ENCODE results near the gene CLASRP.

DNA sequence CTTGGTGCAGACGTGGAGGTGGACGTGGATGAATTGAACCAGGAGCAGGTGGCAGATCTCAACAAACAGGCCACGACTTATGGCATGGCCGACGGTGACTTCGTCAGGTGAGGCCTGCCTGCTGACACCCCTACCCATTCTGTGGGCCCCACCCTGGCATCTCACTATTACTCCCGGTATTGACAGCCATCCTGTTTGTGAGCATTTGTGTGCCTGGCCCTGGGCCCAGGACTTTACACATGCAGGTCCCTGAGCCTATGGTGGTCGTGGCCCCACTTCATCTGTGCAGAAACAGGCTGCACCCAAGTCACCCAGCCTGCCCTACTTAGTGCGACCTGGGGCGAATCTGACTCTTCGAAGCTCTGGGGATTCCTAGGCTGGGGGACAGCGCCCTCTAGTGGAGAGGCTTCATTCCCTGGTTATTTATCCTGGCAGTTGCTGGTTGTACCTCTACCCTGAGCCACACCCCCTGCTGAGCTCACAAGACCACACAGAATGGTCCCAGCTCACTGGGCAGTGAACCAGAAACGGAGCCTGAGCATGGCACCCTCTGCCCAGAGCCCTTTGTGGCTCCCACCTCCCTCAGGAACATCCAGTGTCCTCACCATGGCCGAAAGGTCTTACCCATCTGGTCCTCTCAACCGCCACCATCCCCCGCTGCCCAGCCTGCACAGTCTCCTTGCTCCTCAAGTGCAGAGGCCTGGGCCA is 20.6 kb downstream of the CLASRP start:
- no peak for TF ChIP-seq EP300 (IDR thresholded peaks at IDR 0.05)
- TF ChIP-seq, protein P1, sequence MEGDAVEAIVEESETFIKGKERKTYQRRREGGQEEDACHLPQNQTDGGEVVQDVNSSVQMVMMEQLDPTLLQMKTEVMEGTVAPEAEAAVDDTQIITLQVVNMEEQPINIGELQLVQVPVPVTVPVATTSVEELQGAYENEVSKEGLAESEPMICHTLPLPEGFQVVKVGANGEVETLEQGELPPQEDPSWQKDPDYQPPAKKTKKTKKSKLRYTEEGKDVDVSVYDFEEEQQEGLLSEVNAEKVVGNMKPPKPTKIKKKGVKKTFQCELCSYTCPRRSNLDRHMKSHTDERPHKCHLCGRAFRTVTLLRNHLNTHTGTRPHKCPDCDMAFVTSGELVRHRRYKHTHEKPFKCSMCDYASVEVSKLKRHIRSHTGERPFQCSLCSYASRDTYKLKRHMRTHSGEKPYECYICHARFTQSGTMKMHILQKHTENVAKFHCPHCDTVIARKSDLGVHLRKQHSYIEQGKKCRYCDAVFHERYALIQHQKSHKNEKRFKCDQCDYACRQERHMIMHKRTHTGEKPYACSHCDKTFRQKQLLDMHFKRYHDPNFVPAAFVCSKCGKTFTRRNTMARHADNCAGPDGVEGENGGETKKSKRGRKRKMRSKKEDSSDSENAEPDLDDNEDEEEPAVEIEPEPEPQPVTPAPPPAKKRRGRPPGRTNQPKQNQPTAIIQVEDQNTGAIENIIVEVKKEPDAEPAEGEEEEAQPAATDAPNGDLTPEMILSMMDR (IDR thresholded peaks at IDR 0.05), result peak; percentile 17 to 90 (median 72)

All from sigmoid colon (tissue), 4 donors.